ENCODE measurements around the gene MRPL12. TPM values are rescaled to one million over a fixed set of nuclear protein-coding genes. Genes with fewer than 3 reads are reported as not detected.

MRPL12 gene
- polyA plus RNA-seq, 1 donor = 52.4 TPM

DNA sequence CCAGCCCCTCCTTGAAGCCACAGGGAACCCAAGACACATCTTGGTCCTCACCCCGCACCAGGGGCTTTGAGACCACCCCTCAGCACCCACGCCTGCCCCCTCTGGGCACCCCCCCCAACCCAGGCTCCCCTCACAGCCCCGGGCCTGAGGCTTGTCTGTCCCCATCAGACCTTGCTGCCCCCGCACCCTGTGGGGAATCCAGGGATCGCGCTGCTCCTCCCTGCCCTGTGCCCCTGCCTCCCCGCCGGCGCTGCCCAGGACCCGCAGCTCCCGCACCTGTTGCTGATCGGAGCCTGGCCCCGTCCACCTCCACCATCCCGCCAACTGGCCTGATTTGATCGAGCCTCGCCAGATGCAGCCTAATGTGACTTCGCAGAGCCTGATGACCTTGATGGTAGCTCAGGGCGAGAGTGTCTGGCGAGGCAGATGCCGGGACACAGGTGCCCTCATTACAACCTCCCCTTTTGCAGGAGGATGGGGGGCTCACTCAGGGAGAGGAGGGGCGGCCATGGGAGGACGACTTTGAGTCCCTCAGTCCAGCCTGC is 38.0 kb downstream of the MRPL12 start:
- Histone ChIP-seq H3K27me3 (ENCODE audit: control insufficient read depth, insufficient read depth, low read length) (peaks cover 10% of the 10 kb centered on the region), H3K4me1 (ENCODE audit: control insufficient read depth, insufficient read depth, low read length) (peaks cover 2% of the 10 kb centered on the region), H3K9me3 (ENCODE audit: control insufficient read depth, low read depth, low read length) (no peaks in the 10 kb centered on the region), H3K27ac (ENCODE audit: low read length) (no peak overlapping the region), H3K4me3 (ENCODE audit: low read length) (no peak overlapping the region), H3K36me3 (ENCODE audit: control insufficient read depth, insufficient read depth, low read length) (no peaks in the 10 kb centered on the region)
- no CpG with 5 or more reads among the region's 22 CpGs for WGBS (ENCODE audit: insufficient coverage, low lambda C conversion rate)
- DNase-seq = no peak

GRCh38 chr17:81741594-81742452 is 38.7 kb downstream of the MRPL12 start:
- Histone ChIP-seq H3K27ac (ENCODE audit: low read length) (no peak overlapping the region), H3K4me3 (ENCODE audit: low read length) (no peak overlapping the region), H3K27me3 (ENCODE audit: control insufficient read depth, insufficient read depth, low read length) (peaks cover 10% of the 10 kb centered on the region), H3K36me3 (ENCODE audit: control insufficient read depth, insufficient read depth, low read length) (no peaks in the 10 kb centered on the region), H3K4me1 (ENCODE audit: control insufficient read depth, insufficient read depth, low read length) (no peaks in the 10 kb centered on the region), H3K9me3 (ENCODE audit: control insufficient read depth, low read depth, low read length) (no peaks in the 10 kb centered on the region)
- DNase-seq = no peak
- no CpG with 5 or more reads among the region's 26 CpGs for WGBS (ENCODE audit: insufficient coverage, low lambda C conversion rate)

Other genes starting within 250 kb of the MRPL12 start
- 2,245 TPM for gene ACTG1, start 190.6 kb upstream of the MRPL12 start, polyA plus RNA-seq
- gene FSCN2, start 175.0 kb upstream of the MRPL12 start, polyA plus RNA-seq = 1.5 TPM
- 26.9 TPM for gene FAAP100, start 151.0 kb upstream of the MRPL12 start, polyA plus RNA-seq
- 47.8 TPM for gene NPLOC4, start 66.3 kb upstream of the MRPL12 start, polyA plus RNA-seq
- gene TSPAN10, start 66.2 kb upstream of the MRPL12 start, polyA plus RNA-seq = 1.2 TPM
- 2.6 TPM for gene PDE6G, start 46.8 kb upstream of the MRPL12 start, polyA plus RNA-seq
- 20.9 TPM for gene OXLD1, start 36.8 kb upstream of the MRPL12 start, polyA plus RNA-seq
- gene CCDC137, start 36.6 kb upstream of the MRPL12 start, polyA plus RNA-seq = 19.5 TPM
- 44.8 TPM for gene ARL16, start 19.6 kb upstream of the MRPL12 start, polyA plus RNA-seq
- 84.8 TPM for gene HGS, start 19.4 kb upstream of the MRPL12 start, polyA plus RNA-seq
- 42.2 TPM for gene SLC25A10, start 8.9 kb downstream of the MRPL12 start, polyA plus RNA-seq
- 2.5 TPM for gene GCGR, start 100.8 kb downstream of the MRPL12 start, polyA plus RNA-seq
- gene MCRIP1, start 129.9 kb downstream of the MRPL12 start, polyA plus RNA-seq = 60.9 TPM
- gene PPP1R27, start 131.7 kb downstream of the MRPL12 start, polyA plus RNA-seq = 0.21 TPM
- gene P4HB, start 157.2 kb downstream of the MRPL12 start, polyA plus RNA-seq = 737 TPM
- 203 TPM for gene ARHGDIA, start 168.0 kb downstream of the MRPL12 start, polyA plus RNA-seq
- gene ALYREF, start 188.2 kb downstream of the MRPL12 start, polyA plus RNA-seq = 59.0 TPM
- gene ANAPC11, start 188.4 kb downstream of the MRPL12 start, polyA plus RNA-seq = 79.6 TPM
- gene NPB, start 198.9 kb downstream of the MRPL12 start, polyA plus RNA-seq = 0.39 TPM
- 33.8 TPM for gene PCYT2, start 208.0 kb downstream of the MRPL12 start, polyA plus RNA-seq
- 25.2 TPM for gene SIRT7, start 214.8 kb downstream of the MRPL12 start, polyA plus RNA-seq
- gene MAFG, start 224.4 kb downstream of the MRPL12 start, polyA plus RNA-seq = 21.1 TPM
- 24.5 TPM for gene PYCR1, start 233.9 kb downstream of the MRPL12 start, polyA plus RNA-seq
- gene MYADML2, start 243.9 kb downstream of the MRPL12 start, polyA plus RNA-seq = 0.07 TPM

Measured in large intestine (tissue), 3 donors.